HG02870 (cell line): ENCODE measurements around the gene STARD7.
A peak's percentile ranks its signal among the peaks of the same experiment; 100 is the strongest.
"Not testable (repeated sequence)": the region's sequence is repeated elsewhere in the genome, so short reads cannot be mapped to it uniquely, and the experiment has no call there.

Experiments
- ATAC-seq: cut with Tn5 transposase; IDR thresholded peaks from one replicate; pipeline ENCODE4 v1.9.1; 2021; ENCODE audit warnings: mild to moderate bottlenecking, moderate library complexity; ENCODE audit not compliant: unreplicated experiment

STARD7 gene

GRCh38 chr2:96208143-96209010, at the start of gene STARD7:
Gene STARD7, minus strand, starts transcription at chr2:96208827. Its CDS starts 393 bp downstream, at chr2:96208434.
- peak; percentile 81 for ATAC-seq

GRCh38 chr2:96257744-96258143, 49.1 kb upstream of the STARD7 start:
- ATAC-seq = not testable (repeated sequence)

DNA sequence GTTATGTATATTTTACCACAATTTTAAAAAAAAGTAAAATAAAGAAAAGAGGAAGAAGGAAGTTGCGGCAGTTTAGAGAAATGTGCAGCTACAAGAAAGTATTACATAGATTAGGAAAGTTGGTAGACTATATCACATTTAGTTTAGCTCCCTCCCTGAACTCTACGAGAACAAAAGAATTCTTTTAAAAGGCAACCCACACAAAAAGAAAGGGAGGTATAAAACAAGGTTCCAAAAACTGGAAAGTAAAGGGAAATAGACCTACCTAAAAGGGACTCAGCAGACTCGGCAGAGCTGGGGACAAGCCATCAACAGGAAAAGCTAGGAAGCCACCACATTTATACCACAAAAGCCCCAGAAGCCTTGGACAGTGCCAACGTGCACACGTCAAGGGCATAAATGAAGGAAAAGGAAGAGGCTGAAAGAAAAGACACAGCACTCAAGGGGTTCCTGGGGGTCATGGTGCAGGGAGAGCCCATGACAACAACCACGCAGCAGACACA, 48.0 kb upstream of the STARD7 start:
- no peak for ATAC-seq

- no peak for ATAC-seq
Measured at GRCh38 chr2:96254571-96254970, 45.9 kb upstream of the STARD7 start.

DNA sequence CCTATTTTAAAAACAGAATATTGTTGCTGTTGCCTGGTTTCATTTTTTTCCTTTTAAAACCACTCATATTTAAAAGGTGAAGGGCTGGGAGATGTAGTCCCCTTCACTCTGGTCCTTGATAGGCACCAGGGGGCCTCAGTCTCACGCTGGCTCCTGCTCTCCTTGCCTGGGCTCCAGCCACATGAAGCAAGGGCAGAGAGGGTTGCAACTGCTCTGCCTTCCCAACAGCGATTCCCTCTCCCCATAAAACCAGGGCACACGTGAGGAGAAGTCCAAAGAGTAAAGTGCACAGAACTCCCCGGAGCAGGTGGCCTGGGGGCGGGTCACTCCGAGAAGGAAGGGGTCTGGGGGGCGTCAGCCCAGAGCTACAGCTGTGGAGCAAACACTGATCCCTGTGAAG, 44.4 kb upstream of the STARD7 start:
- ATAC-seq = no peak

DNA sequence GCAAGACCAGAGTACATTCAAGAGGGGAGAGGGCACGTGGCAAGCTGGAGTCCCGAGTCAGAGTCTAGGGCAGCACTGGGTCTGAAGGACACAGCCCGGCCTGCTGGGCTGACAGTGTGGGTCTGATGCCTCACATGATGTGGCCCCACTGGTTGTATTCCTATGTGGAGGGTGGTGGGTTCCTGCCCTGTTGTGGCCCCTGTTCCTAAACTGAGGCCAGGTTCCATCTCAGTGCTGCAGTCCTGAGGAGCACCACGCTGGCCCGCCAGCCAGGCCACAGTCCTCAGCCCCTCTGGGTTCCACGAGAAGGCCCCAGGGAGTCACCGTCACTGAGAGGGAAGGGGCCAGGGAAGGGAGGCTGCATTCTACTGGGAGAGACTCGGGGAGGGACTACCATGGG, 43.9 kb upstream of the STARD7 start:
- ATAC-seq = no peak

DNA sequence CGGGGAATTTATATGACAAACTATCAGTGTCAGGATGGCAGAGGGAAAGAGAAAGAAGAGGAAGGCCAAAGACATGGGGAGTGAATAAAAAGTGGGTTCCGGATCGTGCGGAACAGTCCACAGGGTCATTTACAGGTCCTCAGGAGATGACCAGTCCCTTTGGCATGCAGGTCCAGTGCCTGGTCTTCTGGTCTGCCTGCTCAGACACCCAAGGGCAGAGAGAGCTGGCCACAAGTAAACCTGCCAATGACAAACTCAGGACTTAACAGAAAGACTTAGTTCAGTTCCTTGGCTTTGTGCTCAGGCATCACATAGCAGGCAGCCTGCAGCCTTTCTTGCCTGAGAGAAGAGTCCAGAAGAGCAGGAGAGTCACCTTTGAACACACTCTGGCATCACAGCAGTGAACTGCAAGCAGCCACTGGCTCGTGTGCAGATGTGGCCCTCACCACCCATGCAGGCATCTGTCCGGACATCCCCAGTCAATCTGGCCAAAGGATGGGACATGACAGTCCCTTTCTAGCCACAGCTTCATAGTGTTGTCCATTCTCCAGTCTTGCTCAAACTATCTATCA, 43.2 kb upstream of the STARD7 start:
- ATAC-seq = no peak

DNA sequence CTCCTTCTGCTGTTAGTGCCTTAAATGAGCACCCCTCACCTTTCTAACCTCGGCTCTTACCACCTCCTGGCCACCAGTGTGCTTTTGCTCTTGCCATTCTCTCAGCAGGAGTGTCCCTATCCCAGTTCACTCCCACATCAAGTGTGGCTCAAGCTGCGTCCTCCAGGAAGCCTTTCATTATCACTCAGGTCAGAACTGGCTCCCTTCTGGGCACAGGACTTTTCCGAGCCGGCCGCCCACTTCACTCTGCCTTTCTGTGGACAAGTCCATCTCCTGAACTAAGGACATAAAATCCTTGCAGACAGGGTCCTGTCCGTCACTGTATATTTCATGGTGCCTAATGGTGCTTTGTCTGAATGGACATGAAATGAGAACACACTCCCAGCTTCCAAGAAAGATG, 41.6 kb upstream of the STARD7 start:
- ATAC-seq = no peak

GRCh38 chr2:96249654-96250053, 41.0 kb upstream of the STARD7 start:
- ATAC-seq = no peak

- no peak for ATAC-seq
Measured at GRCh38 chr2:96248624-96249023, 40.0 kb upstream of the STARD7 start.

DNA sequence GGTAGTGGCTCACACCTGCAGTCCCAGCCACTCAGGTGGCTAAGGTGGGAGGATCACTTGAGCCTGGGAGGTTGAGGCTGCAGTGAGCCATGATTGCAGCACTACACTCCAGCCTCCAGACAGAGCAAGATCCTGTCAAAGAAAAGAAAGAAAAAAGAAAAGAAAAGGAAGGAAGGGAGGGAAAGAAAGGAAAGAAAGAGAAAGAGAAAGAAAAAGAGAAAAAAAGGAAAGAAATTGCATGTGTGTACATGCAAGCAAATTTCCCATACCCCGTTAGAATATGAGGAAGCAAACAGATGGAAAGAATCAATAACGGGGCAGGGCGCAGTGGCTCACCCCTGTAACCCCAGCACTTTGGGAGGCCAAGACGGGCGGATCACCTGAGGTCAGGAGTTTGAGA, 39.3 kb upstream of the STARD7 start:
- no peak for ATAC-seq

DNA sequence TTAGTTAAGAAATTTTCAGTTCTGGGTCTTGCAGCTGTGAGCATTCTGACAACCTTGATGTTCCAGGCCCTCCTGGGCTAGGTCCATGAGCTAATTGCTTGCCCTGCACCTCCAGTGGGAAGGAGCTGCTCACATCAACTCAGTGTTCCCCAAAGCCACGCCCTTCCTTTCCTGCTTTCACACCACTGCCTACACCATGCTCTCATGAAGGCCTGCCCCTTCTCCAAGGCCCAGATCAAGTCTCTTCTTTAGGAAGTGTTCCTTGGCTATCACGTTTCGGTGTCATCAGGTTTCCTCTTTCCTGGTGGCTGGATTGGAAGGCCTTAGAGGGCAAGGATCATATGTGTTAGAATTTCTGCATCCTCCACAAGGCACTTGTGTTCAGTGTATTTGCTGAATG, 38.4 kb upstream of the STARD7 start:
- no peak for ATAC-seq

DNA sequence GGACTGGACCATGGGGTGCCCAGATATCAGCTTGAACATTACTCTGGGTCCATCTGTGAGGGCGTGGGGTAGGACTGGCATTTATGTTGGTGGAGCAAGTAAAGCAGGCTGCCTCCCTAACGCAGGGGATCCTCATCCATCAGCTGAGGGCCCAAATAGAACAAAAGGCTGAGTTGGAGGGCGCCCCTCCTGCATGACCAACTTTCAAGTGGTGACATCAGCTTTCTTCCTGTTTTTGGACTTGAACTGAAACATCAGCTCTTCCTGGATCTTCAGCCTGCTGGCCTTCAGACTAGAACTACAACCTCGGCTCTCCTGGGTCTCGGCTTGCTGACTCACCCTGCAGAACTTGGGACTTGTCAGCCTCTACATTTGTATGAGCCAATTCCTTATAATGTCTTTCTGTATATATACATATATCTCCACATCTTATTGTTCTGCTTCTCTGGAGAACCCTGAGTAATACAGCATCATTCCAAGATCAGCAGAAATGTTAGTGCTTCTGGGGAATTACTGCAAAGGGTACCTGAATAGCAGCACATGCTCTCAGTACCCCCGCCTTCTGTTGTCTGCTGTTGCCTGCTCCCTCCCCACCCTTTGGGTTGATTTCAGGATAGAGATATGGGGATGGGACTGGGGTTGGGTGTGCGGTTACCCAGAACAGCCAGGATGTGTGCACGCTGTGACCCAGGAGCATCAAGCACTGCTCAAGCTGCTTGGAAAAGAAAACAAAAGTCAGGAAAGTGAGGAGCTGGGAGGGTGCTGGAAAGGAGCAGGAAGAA, 37.2 kb upstream of the STARD7 start:
- no peak for ATAC-seq

GRCh38 chr2:96243843-96244242, 35.2 kb upstream of the STARD7 start:
- ATAC-seq = no peak

GRCh38 chr2:96241900-96242611, 33.4 kb upstream of the STARD7 start:
- ATAC-seq = peak; percentile 78

- ATAC-seq = no peak
Measured at GRCh38 chr2:96241227-96241626, 32.6 kb upstream of the STARD7 start.

DNA sequence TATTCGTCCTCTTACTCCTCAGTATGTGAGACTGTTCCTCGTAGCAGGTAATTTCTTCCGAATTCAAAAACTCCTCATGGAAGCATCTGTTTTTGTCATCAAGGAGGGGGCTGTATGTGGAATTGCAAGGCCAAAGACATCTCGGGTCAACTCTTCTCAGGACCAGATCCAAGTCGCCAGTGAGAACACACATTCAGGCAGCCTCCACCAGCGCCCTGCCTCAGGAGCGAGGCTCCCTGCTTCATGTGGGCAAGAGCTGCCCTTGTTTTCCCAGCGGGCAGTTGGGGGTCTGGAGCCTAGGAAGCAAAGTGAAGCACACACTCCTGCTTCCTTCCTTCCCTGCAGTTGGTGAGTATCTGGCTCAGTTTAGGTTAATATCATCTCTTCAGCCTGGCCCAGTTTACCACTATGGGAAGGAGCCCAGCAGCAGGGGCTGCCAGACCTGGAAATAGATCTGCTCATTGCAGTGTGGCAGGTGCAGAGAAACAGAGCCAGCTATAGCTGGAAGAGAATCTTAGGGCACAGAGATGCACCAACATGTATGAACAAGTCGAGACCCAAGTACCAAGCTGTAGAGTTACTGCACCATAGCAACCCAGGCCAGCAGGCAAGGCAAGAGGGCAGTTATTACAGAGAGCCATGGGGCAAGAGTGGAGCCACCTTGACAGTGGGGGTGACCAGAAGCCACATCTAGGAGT, 31.9 kb upstream of the STARD7 start:
- ATAC-seq = no peak

- ATAC-seq = no peak
Measured at GRCh38 chr2:96239745-96240264, 31.2 kb upstream of the STARD7 start.

- no peak for ATAC-seq
Measured at GRCh38 chr2:96239091-96239490, 30.5 kb upstream of the STARD7 start.

- no peak for ATAC-seq
Measured at GRCh38 chr2:96238266-96238665, 29.6 kb upstream of the STARD7 start.
